SK-N-SH (cell line): Measurements from ENCODE around the gene STT3B. TPM values are rescaled to one million over a fixed set of nuclear protein-coding genes. Genes with fewer than 3 reads are reported as not detected.

Source experiments
- CTCF ChIA-PET: fragments of 300-600, 350-600 bp; formaldehyde crosslinking; extraction: SDS; loops from one replicate; lab custom pipeline; 2021; lab: Yijun Ruan, JAX
- POLR2A ChIA-PET: fragments of 350-600 bp; sonication (Branson Sonifier 250); formaldehyde crosslinking; extraction: SDS; loops from one replicate; lab custom pipeline; 2020; ENCODE audit warnings: antibody characterized with exemption, inconsistent platforms; lab: Yijun Ruan, JAX
- DNase-seq: peaks from one replicate; pipeline ENCODE4 v3.0.0; 2012
- H2AFZ ChIP-seq: fragments of 200-600 bp; sonication (generic); 2 replicates; pipeline ENCODE4 v1.8.1; 2016; ENCODE audit warnings: antibody characterized with exemption, mild to moderate bottlenecking, low read depth
- H3F3A ChIP-seq: fragments of 200-600 bp; sonication (generic); replicated peaks from 2 replicates; pipeline ENCODE3; 2016; ENCODE audit warnings: antibody characterized with exemption, mild to moderate bottlenecking; ENCODE audit not compliant: insufficient read depth
- H3K27ac ChIP-seq, 2 experiments: fragments of 200-500 bp in 1 of 2; fragments of 200-600 bp in 1 of 2; sonication (Bioruptor generic) in 1 of 2; sonication (generic), shearing (Covaris generic) in 1 of 2; 2 replicates each; pipeline versions ENCODE4 v1.5.1 to v1.6.1; 2014 to 2016; ENCODE audit warnings: low read depth in 2 of 2, inconsistent platforms in 1 of 2, low read length in 1 of 2, mild to moderate bottlenecking in 1 of 2, mixed read lengths in 1 of 2
- H3K27me3 ChIP-seq: fragments of 200-600 bp; sonication (generic), shearing (Covaris generic); 2 replicates; pipeline ENCODE4 v1.6.1; 2016; ENCODE audit warnings: mixed run types; ENCODE audit not compliant: insufficient read depth
- H3K36me3 ChIP-seq, 2 experiments: fragments of 200-500 bp in 1 of 2; fragments of 200-600 bp in 1 of 2; sonication (Bioruptor generic) in 1 of 2; sonication (generic) in 1 of 2; replicated peaks in 1 of 2; 2 replicates each; pipeline versions ENCODE3 to v1.5.1; 2014 to 2016; ENCODE audit warnings: low read length in 1 of 2, mild to moderate bottlenecking in 1 of 2; ENCODE audit not compliant: insufficient read depth in 2 of 2, control insufficient read depth in 1 of 2
- H3K4me1 ChIP-seq, 2 experiments: fragments of 200-500 bp in 1 of 2; fragments of 200-600 bp in 1 of 2; sonication (Bioruptor generic) in 1 of 2; sonication (generic), shearing (Covaris generic) in 1 of 2; 2 replicates each; pipeline versions ENCODE4 v1.5.1 to v1.6.1; 2014 to 2016; ENCODE audit warnings: low read depth in 1 of 2, low read length in 1 of 2, mixed run types in 1 of 2; ENCODE audit not compliant: insufficient read depth in 2 of 2, control insufficient read depth in 1 of 2
- H3K4me2 ChIP-seq: fragments of 200-600 bp; sonication (generic), shearing (Covaris generic); 2 replicates; pipeline ENCODE4 v1.6.1; 2017; ENCODE audit warnings: mixed run types
- H3K4me3 ChIP-seq, 2 experiments: fragments of 200-500 bp in 1 of 2; fragments of 200-600 bp in 1 of 2; sonication (Bioruptor generic) in 1 of 2; sonication (generic), shearing (Covaris generic) in 1 of 2; 2 replicates each; pipeline versions ENCODE4 v1.5.1 to v1.8.1; 2014 to 2016; ENCODE audit warnings: low read depth in 2 of 2, inconsistent platforms in 1 of 2, low read length in 1 of 2, mild to moderate bottlenecking in 1 of 2, mixed read lengths in 1 of 2, moderate library complexity in 1 of 2
- H3K79me2 ChIP-seq: fragments of 200-600 bp; sonication (generic); 2 replicates; pipeline ENCODE4 v1.8.1; 2017; ENCODE audit warnings: mild to moderate bottlenecking; ENCODE audit not compliant: insufficient read depth
- H3K9ac ChIP-seq: fragments of 200-600 bp; sonication (generic); 2 replicates; pipeline ENCODE4 v1.6.1; 2017; ENCODE audit warnings: mixed run types
- H3K9me2 ChIP-seq: fragments of 200-600 bp; sonication (generic); 2 replicates; pipeline ENCODE4 v1.6.1; 2017; ENCODE audit warnings: mixed run types
- H3K9me3 ChIP-seq: fragments of 200-600 bp; sonication (generic); 2 replicates; pipeline ENCODE4 v1.6.1; 2017; ENCODE audit warnings: mixed run types, mild to moderate bottlenecking, moderate library complexity
- H4K20me1 ChIP-seq: fragments of 200-600 bp; sonication (generic); 2 replicates; pipeline ENCODE4 v1.6.1; 2017; ENCODE audit warnings: mild to moderate bottlenecking, mixed run types; ENCODE audit not compliant: insufficient read depth
- CHD2 ChIP-seq: fragments of 150-350 bp; IDR thresholded peaks from 2 replicates; pipeline ENCODE4 v1.6.1; 2018; ENCODE audit warnings: low read length; ENCODE audit not compliant: partially characterized antibody
- CTCF ChIP-seq: fragments of 200-600 bp; sonication (generic); IDR thresholded peaks from 2 replicates; pipeline ENCODE4 v1.6.1; 2017; ENCODE audit warnings: antibody characterized with exemption, mild to moderate bottlenecking, moderate library complexity
- EP300 ChIP-seq, 2 experiments: IDR thresholded peaks; 2 replicates each; pipeline versions ENCODE4 v1.4.0 to v1.6.1; 2012; ENCODE audit warnings: borderline replicate concordance in 1 of 2, low read depth in 1 of 2, low read length in 1 of 2
- EZH2phosphoT487 ChIP-seq: fragments of 200-600 bp; sonication (generic); IDR thresholded peaks from 2 replicates; pipeline ENCODE4 v1.6.1; 2017; ENCODE audit warnings: low read depth, mixed run types, mild to moderate bottlenecking, antibody characterized with exemption, moderate library complexity, borderline replicate concordance
- FOSL2 ChIP-seq: IDR thresholded peaks from 2 replicates; pipeline ENCODE4 v1.4.0; 2012; ENCODE audit warnings: low read depth, mild to moderate bottlenecking, moderate library complexity, borderline replicate concordance
- FOXJ3 ChIP-seq: sonication (generic); formaldehyde crosslinking; IDR thresholded peaks from 2 replicates; pipeline ENCODE4 v1.5.1; 2020; ENCODE audit warnings: mild to moderate bottlenecking, missing genetic modification reagents
- GATA2 ChIP-seq: sonication (generic); formaldehyde crosslinking; IDR thresholded peaks from 2 replicates; pipeline ENCODE4 v1.5.0; 2020; ENCODE audit warnings: mild to moderate bottlenecking, missing genetic modification reagents
- JUND ChIP-seq: IDR thresholded peaks from 2 replicates; pipeline ENCODE4 v1.4.0; 2012
- MXI1 ChIP-seq: IDR thresholded peaks from 2 replicates; pipeline ENCODE4 v1.6.1; 2012; ENCODE audit warnings: mild to moderate bottlenecking, low read depth, low read length, improper control_type of control experiment
- NFIC ChIP-seq: IDR thresholded peaks from 2 replicates; pipeline ENCODE4 v1.4.0; 2012; ENCODE audit warnings: borderline replicate concordance
- NRF1 ChIP-seq: IDR thresholded peaks from 2 replicates; pipeline ENCODE4 v1.6.1; 2012; ENCODE audit warnings: low read depth, mild to moderate bottlenecking, low read length
- POLR2AphosphoS5 ChIP-seq: IDR thresholded peaks from 2 replicates; pipeline ENCODE4 v1.6.1; 2012; ENCODE audit warnings: low read depth, low read length
- RAD21 ChIP-seq: IDR thresholded peaks from 2 replicates; pipeline ENCODE4 v1.6.1; 2012; ENCODE audit warnings: mild to moderate bottlenecking, low read length
- RCOR1 ChIP-seq: fragments of 150-350 bp; IDR thresholded peaks from 2 replicates; pipeline ENCODE4 v1.6.1; 2017; ENCODE audit warnings: antibody characterized with exemption, low read length
- SIN3A ChIP-seq: IDR thresholded peaks from 2 replicates; pipeline ENCODE4 v1.6.1; 2012; ENCODE audit warnings: low read depth, mild to moderate bottlenecking, low read length, moderate library complexity, borderline replicate concordance
- SMC3 ChIP-seq: IDR thresholded peaks from 2 replicates; pipeline ENCODE4 v1.6.1; 2012; ENCODE audit warnings: low read depth, low read length, improper control_type of control experiment
- TAF1 ChIP-seq: IDR thresholded peaks from 2 replicates; pipeline ENCODE4 v1.6.1; 2012; ENCODE audit warnings: low read depth, mild to moderate bottlenecking, low read length, moderate library complexity, borderline replicate concordance
- TCF12 ChIP-seq: IDR thresholded peaks from 2 replicates; pipeline ENCODE4 v1.4.0; 2012
- TEAD4 ChIP-seq: IDR thresholded peaks from 2 replicates; pipeline ENCODE4 v1.4.0; 2012; ENCODE audit warnings: mild to moderate bottlenecking, borderline replicate concordance; ENCODE audit not compliant: insufficient read depth
- USF1 ChIP-seq: IDR thresholded peaks from 2 replicates; pipeline ENCODE4 v1.4.0; 2012; ENCODE audit warnings: low read depth, borderline replicate concordance
- YY1 ChIP-seq: IDR thresholded peaks from 2 replicates; pipeline ENCODE4 v1.4.0; 2012; ENCODE audit warnings: low read depth, mild to moderate bottlenecking
- WGBS: methylation state at CpG from one replicate; pipeline ENCODE4 v1.1.6; 2017; ENCODE audit warnings: low lambda C conversion rate; 5-methylcytosine and 5-hydroxymethylcytosine counted together
- polyA plus RNA-seq, 3 experiments: library from polyadenylated mRNA; depleted of rRNA; stranded (reverse); fragments of >200 nt; gene quantifications; 2 replicates each; pipeline ENCODE4 v1.2.3, GENCODE V29; 2012

STT3B gene
- polyA plus RNA-seq, 1 of the 3 experiments (the other 2 are of a cell fraction) = 27.9 TPM

- TF ChIP-seq YY1 (no peak), FOXJ3 (CRISPR knock-in tag) (no peak), EZH2phosphoT487 (no peak), RCOR1 (no peak), SIN3A (no peak), GATA2 (CRISPR knock-in tag) (no peak), MXI1 (no peak)
These were observed 1.8 kb upstream of the STT3B start (continued) for GRCh38 chr3:31530960-31531335.

GRCh38 chr3:31531452-31531991 is 1.2 kb upstream of the STT3B start:
- H3K27me3 ChIP-seq = no peaks in the 10 kb centered on the region
- H3K9me3 ChIP-seq = no peaks in the 10 kb centered on the region
- H4K20me1 ChIP-seq = peaks cover 29% of the 10 kb centered on the region
- H3K4me3 ChIP-seq = peak overlapping the region; percentile 79 to 95
- H2AFZ ChIP-seq = peak overlapping the region; percentile 82
- H3K4me1 ChIP-seq = peaks cover 3 to 10% of the 10 kb centered on the region in 2 experiments; a peak in 1 of 4 replicates
- no peaks in the 10 kb centered on the region for H3K36me3 ChIP-seq
- H3K9me2 ChIP-seq = no peaks in the 10 kb centered on the region
- peak overlapping the region; percentile 81 for H3K4me2 ChIP-seq
- peaks cover 3% of the 10 kb centered on the region for H3F3A ChIP-seq
- 0 out of 2 replicates have a peak, but pooled peaks have one; percentile 9 for TF ChIP-seq SMC3
- TF ChIP-seq CTCF = peak; percentile 48
- no peak for TF ChIP-seq TEAD4
- peaks cover 39% of the 10 kb centered on the region for H3K79me2 ChIP-seq
- ChIA-PET CTCF (interaction anchor here (0.7 to 1.4 kb wide), 7 partner anchors 9 to 598 kb away, joined by 3 to 5 read pairs (median 3); no protein-coding TSS in a partner anchor), POLR2A (interaction anchor here (0.9 to 2.7 kb wide), 4 partner anchors 29 to 145 kb away, joined by 3 to 13 read pairs (median 4); no protein-coding TSS in a partner anchor)
- peak overlapping the region; percentile 96 to 99 for H3K27ac ChIP-seq
- 2% methylated on average over 25 of the region's 31 CpGs for WGBS
- H3K9ac ChIP-seq = peak overlapping the region; percentile 77
- no peak for DNase-seq

- peaks cover 3 to 10% of the 10 kb centered on the region in 2 experiments; a peak in 1 of 4 replicates for H3K4me1 ChIP-seq
- DNase-seq = peak; percentile 98
- peak overlapping the region; percentile 82 for H2AFZ ChIP-seq
- POLR2A ChIA-PET = interaction anchor here (0.8 to 2.7 kb wide), 12 partner anchors 10 to 235 kb away, joined by 3 to 13 read pairs (median 4); no protein-coding TSS in a partner anchor
- no peaks in the 10 kb centered on the region for H3K9me2 ChIP-seq
- H3K36me3 ChIP-seq = no peaks in the 10 kb centered on the region
- peaks cover 45% of the 10 kb centered on the region for H3K79me2 ChIP-seq
- peak overlapping the region; percentile 81 for H3K4me2 ChIP-seq
- H3K9ac ChIP-seq = peak overlapping the region; percentile 77
- H4K20me1 ChIP-seq = peaks cover 34% of the 10 kb centered on the region
- WGBS = 0% methylated on average over 10 of the region's 73 CpGs
- peak overlapping the region; percentile 79 to 95 for H3K4me3 ChIP-seq
- H3F3A ChIP-seq = peaks cover 3% of the 10 kb centered on the region
- no peaks in the 10 kb centered on the region for H3K27me3 ChIP-seq
- H3K27ac ChIP-seq = peak overlapping the region; percentile 96 to 99
- CTCF ChIA-PET = interaction anchor here (0.5 to 2.7 kb wide), 13 partner anchors 10 to 294 kb away, joined by 3 to 10 read pairs (median 3); no protein-coding TSS in a partner anchor
- no peaks in the 10 kb centered on the region for H3K9me3 ChIP-seq
- TF ChIP-seq CHD2 = peak; percentile 91
- no peak for TF ChIP-seq YY1
- TF ChIP-seq TCF12 = no peak
- peak; percentile 16; the same call in 1 of the 2 replicates for TF ChIP-seq JUND
- peak; percentile 83 for TF ChIP-seq MXI1
- peak; percentile 68 for TF ChIP-seq NRF1
- TF ChIP-seq RAD21 = no peak; the same call in 1 of the 2 replicates
- TF ChIP-seq FOSL2 = no peak
- peak; percentile 90 for TF ChIP-seq POLR2AphosphoS5
- TF ChIP-seq EP300 (IDR thresholded peaks at IDR 0.05; ENCODE audit: borderline replicate concordance in 1 of 2, low read depth in 1 of 2, low read length in 1 of 2) = peak; percentile 2 to 9; a peak in 1 of 4 replicates
- TF ChIP-seq TAF1 = peak; percentile 61
- TF ChIP-seq SIN3A = peak; percentile 15; the same call in 1 of the 2 replicates
- no peak for TF ChIP-seq TEAD4
- peak; percentile 97 for TF ChIP-seq USF1
- TF ChIP-seq NFIC = no peak
These were observed 636 bp upstream of the STT3B start for GRCh38 chr3:31531992-31532586.
